Measurements from ENCODE around the gene TOX2.

Gene TOX2

DNA sequence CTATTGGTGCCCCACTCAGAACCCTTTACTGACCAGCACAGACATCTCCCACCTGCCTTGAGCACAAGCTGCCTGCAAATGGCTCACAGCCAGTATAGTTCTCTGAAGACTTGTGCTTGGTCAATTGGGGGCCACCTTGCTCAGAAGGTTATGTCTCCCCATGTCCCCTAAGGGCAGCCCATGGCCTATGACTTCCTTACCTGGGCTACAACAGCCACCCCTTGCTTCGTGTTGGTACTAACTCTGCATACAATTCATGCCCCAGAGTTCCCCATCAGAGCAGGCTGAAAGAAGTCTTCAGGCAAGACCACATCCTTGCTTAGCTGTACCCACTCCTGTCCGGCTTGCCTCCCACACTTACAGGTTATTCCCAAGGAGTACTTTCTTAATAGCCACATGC, 57.4 kb downstream of the TOX2 start:
- in situ Hi-C loops (cut with MboI; ENCODE audit: low pct_unique_long_range_greater_than_20kb, low sequenced_read_pairs, unreplicated experiment) = no loop called here
- TF ChIP-seq, protein P1, sequence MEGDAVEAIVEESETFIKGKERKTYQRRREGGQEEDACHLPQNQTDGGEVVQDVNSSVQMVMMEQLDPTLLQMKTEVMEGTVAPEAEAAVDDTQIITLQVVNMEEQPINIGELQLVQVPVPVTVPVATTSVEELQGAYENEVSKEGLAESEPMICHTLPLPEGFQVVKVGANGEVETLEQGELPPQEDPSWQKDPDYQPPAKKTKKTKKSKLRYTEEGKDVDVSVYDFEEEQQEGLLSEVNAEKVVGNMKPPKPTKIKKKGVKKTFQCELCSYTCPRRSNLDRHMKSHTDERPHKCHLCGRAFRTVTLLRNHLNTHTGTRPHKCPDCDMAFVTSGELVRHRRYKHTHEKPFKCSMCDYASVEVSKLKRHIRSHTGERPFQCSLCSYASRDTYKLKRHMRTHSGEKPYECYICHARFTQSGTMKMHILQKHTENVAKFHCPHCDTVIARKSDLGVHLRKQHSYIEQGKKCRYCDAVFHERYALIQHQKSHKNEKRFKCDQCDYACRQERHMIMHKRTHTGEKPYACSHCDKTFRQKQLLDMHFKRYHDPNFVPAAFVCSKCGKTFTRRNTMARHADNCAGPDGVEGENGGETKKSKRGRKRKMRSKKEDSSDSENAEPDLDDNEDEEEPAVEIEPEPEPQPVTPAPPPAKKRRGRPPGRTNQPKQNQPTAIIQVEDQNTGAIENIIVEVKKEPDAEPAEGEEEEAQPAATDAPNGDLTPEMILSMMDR (IDR thresholded peaks at IDR 0.05; ENCODE audit: extremely low read depth, insufficient read depth, missing control alignments) = no peak
- DNase-seq (ENCODE audit: low spot score) = no peak

DNA sequence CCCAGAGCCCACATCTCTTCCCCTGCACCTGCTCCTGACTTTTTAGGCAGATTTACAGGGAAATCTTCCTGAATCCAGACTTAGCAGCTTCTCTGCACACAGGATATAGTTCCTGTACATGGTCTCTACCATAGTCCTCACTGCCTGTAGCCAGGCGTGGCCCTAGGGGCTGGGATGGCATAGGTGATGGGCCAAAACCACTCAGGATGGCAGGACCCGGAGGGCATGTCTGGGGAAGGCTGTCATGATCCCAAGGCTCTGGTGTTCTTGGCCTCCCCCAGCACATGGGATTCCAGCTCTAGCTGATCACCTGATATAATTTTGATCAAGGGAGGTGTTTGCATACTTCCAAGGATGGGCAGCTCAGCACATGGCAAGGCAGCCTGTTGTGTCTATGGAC, 58.0 kb downstream of the TOX2 start:
- DNase-seq (ENCODE audit: low spot score) = no peak
- TF ChIP-seq, protein P1 (IDR thresholded peaks at IDR 0.05; ENCODE audit: extremely low read depth, insufficient read depth, missing control alignments) = no peak
- in situ Hi-C loops (cut with MboI; ENCODE audit: low pct_unique_long_range_greater_than_20kb, low sequenced_read_pairs, unreplicated experiment) = no loop called here

DNA sequence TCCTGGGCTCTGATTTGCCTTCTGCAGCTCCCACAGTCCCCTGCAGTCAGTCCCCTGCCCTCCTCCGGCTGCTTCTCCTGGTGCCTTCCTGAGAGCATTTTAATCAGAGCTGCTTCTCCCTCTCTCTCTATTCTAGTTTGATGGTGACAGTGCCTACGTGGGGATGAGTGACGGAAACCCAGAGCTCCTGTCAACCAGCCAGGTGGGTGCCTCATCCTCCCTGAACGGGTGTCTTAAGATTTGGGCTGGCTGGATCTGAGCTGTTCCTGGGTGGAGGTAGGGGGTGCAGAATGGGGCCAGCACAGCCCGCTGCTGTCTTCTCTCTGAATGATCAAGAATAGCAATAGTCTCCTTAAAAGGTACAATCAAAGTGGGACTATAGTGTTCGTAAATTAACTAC, 58.6 kb downstream of the TOX2 start:
- DNase-seq (ENCODE audit: low spot score) = no peak
- in situ Hi-C loops (cut with MboI; ENCODE audit: low pct_unique_long_range_greater_than_20kb, low sequenced_read_pairs, unreplicated experiment) = no loop called here
- TF ChIP-seq, protein P1 (IDR thresholded peaks at IDR 0.05; ENCODE audit: extremely low read depth, insufficient read depth, missing control alignments) = no peak

DNA sequence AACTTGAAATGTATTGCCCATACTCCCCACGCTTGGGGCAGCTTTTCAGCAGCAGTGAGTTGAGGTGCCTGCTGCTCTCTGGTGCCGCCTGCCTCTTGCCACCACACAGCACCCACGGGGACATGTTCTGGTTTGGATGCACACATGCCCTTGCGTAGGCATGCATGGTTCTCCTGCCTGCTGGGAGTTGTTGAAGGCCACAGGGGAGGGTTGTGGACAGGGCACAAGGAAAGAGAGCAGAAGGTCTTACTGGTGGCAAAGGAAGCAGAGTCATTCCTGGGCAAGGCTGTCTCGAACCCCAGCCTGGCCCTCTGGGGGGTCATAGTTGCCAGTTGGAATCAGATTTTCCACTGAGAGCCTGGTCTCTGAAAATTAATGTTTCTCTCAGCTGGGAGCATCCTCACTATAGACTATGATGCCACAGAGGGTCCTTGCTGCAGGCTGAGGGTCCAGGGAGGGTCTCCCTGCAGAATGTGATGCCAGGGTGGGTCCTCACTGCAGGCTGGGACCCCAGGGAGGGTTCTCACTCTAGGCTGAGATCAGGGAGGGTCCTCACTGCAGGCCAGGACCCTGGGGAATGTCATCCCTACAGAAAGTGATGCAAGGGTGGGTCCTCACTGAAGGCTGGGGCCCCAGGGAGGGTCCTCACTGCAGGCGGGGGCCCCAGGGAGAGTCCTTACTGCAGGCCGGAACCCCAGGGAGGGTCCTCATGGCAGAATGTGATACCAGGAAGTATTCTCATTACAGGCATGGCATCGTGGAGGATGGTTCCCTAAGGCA, 59.2 kb downstream of the TOX2 start:
- TF ChIP-seq, protein P1 (IDR thresholded peaks at IDR 0.05; ENCODE audit: extremely low read depth, insufficient read depth, missing control alignments) = no peak
- DNase-seq (ENCODE audit: low spot score) = no peak
- in situ Hi-C loops (cut with MboI; ENCODE audit: low pct_unique_long_range_greater_than_20kb, low sequenced_read_pairs, unreplicated experiment) = no loop called here

DNA sequence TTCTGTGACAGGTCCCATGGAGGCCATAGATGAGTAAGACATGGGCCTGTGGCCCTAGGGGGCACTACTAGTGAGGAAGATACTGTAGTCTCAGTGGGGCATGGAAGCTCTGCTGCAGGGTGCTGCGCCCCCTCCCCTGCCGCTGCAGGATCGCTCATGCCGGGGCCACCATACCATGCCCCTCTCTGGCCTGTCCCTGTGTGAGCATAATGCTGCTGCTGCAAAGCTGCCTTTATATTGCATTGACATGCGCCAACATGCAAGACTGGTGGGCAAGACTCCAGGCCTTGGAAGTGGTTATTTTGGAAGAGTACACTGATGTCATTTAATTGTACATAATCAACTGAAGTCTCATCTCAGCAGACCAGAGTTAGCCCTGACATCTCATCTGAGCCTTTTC, 60.0 kb downstream of the TOX2 start:
- in situ Hi-C loops (cut with MboI; ENCODE audit: low pct_unique_long_range_greater_than_20kb, low sequenced_read_pairs, unreplicated experiment) = no loop called here
- DNase-seq (ENCODE audit: low spot score) = no peak
- TF ChIP-seq, protein P1 (IDR thresholded peaks at IDR 0.05; ENCODE audit: extremely low read depth, insufficient read depth, missing control alignments) = no peak

DNA sequence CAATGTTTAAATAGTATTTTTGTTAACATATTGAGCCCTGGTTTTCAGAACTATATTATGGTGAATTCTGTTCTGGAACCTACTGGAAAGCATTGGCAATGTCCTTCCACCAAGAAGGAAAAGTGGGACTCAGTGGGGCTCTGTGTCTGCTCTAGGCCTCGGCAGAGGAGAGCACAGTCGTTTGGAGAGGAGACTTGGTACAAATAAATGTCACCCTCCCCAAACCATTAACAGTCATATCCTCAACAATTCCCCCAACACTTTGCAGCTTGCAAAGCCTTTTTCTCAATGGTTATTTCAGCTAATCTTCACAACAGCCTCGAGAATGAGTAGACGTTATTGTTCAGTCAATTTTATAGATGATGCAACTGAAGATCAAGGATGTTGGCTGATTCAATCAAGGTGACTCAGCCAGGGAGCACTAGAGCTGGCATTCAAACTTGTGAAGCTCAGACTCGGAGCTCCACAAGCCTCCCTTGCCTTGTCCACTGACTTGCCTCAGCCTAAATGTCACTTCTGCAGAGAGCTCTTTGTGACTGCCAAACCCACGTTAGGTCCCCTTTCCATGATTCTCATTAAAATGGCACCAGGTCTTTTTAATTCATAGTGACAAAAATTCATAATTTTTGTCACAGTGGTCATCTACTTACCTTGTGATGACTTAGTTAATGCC, 60.6 kb downstream of the TOX2 start:
- TF ChIP-seq, protein P1 (IDR thresholded peaks at IDR 0.05; ENCODE audit: extremely low read depth, insufficient read depth, missing control alignments) = no peak
- DNase-seq (ENCODE audit: low spot score) = no peak
- in situ Hi-C loops (cut with MboI; ENCODE audit: low pct_unique_long_range_greater_than_20kb, low sequenced_read_pairs, unreplicated experiment) = no loop called here

All from GM13977 (cell line).